ENCODE measurements around the gene AGAP5. TPM values are rescaled to one million over a fixed set of nuclear protein-coding genes. Genes with fewer than 3 reads are reported as not detected.
A peak's percentile ranks its signal among the peaks of the same experiment; 100 is the strongest.

Gene AGAP5
- total and polyA plus RNA-seq, 9 of the 15 experiments (the other 6 are each of a cell fraction or from before 2014, with no cell fraction given) = 0.32 to 7.5 (median 5.3) TPM

DNA sequence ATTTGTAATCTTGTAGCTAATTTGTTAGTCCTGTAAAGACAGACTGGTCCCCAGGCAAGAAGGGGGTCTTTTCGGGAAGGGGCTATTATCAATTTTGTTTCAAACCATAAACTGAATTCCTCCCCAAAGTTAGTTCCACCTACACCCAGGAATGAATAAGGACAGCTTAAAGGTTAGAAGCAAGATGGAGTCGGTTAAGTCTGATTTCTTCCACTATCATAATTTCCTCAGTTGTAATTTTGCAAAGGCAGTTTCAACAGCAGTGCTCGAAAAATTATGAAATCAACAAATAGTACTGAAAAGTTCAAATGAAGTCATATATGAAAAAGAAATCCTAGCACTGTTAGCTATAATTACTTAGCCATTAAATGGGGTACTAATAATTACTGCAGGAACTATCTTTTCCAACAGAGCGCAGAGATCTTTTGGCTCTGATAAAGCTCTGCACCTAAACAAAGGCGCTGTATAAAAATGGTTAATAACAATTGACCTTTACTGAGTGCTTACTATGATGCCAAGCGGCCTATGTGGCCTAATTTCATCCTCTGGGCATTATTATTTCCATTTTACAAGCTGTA lies 45.5 kb upstream of the AGAP5 start (continued):
- TF ChIP-seq, protein P1, sequence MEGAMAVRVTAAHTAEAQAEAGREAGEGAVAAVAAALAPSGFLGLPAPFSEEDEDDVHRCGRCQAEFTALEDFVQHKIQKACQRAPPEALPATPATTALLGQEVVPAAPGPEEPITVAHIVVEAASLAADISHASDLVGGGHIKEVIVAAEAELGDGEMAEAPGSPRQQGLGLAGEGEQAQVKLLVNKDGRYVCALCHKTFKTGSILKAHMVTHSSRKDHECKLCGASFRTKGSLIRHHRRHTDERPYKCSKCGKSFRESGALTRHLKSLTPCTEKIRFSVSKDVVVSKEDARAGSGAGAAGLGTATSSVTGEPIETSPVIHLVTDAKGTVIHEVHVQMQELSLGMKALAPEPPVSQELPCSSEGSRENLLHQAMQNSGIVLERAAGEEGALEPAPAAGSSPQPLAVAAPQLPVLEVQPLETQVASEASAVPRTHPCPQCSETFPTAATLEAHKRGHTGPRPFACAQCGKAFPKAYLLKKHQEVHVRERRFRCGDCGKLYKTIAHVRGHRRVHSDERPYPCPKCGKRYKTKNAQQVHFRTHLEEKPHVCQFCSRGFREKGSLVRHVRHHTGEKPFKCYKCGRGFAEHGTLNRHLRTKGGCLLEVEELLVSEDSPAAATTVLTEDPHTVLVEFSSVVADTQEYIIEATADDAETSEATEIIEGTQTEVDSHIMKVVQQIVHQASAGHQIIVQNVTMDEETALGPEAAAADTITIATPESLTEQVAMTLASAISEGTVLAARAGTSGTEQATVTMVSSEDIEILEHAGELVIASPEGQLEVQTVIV (CRISPR knock-in tag; IDR thresholded peaks at IDR 0.05; ENCODE audit: borderline replicate concordance) = peak; percentile 89
- peak; percentile 99 for TF ChIP-seq KLF6 (CRISPR knock-in tag; IDR thresholded peaks at IDR 0.05; ENCODE audit: borderline replicate concordance)
- TF ChIP-seq ZNF134 (CRISPR knock-in tag; conservative IDR thresholded peaks at IDR 0.05) = peak; percentile 87
- TF ChIP-seq, protein P2, sequence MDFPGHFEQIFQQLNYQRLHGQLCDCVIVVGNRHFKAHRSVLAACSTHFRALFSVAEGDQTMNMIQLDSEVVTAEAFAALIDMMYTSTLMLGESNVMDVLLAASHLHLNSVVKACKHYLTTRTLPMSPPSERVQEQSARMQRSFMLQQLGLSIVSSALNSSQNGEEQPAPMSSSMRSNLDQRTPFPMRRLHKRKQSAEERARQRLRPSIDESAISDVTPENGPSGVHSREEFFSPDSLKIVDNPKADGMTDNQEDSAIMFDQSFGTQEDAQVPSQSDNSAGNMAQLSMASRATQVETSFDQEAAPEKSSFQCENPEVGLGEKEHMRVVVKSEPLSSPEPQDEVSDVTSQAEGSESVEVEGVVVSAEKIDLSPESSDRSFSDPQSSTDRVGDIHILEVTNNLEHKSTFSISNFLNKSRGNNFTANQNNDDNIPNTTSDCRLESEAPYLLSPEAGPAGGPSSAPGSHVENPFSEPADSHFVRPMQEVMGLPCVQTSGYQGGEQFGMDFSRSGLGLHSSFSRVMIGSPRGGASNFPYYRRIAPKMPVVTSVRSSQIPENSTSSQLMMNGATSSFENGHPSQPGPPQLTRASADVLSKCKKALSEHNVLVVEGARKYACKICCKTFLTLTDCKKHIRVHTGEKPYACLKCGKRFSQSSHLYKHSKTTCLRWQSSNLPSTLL (IDR thresholded peaks at IDR 0.05) = no peak
- TF ChIP-seq, protein P3, sequence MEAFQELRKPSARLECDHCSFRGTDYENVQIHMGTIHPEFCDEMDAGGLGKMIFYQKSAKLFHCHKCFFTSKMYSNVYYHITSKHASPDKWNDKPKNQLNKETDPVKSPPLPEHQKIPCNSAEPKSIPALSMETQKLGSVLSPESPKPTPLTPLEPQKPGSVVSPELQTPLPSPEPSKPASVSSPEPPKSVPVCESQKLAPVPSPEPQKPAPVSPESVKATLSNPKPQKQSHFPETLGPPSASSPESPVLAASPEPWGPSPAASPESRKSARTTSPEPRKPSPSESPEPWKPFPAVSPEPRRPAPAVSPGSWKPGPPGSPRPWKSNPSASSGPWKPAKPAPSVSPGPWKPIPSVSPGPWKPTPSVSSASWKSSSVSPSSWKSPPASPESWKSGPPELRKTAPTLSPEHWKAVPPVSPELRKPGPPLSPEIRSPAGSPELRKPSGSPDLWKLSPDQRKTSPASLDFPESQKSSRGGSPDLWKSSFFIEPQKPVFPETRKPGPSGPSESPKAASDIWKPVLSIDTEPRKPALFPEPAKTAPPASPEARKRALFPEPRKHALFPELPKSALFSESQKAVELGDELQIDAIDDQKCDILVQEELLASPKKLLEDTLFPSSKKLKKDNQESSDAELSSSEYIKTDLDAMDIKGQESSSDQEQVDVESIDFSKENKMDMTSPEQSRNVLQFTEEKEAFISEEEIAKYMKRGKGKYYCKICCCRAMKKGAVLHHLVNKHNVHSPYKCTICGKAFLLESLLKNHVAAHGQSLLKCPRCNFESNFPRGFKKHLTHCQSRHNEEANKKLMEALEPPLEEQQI (IDR thresholded peaks at IDR 0.05) = no peak
- TF ChIP-seq ZBTB1 (CRISPR knock-in tag; IDR thresholded peaks at IDR 0.05; ENCODE audit: borderline replicate concordance, low read depth) = no peak
- no peak for TF ChIP-seq ZNF263 (CRISPR knock-in tag; IDR thresholded peaks at IDR 0.05; ENCODE audit: borderline replicate concordance)
- no peak for TF ChIP-seq GABPB1 (CRISPR knock-in tag; IDR thresholded peaks at IDR 0.05)
- TF ChIP-seq ZNF41 (CRISPR knock-in tag; conservative IDR thresholded peaks at IDR 0.05) = peak; percentile 97
- TF ChIP-seq RFX1 (IDR thresholded peaks at IDR 0.05) = peak; percentile 12; the same call in 1 of the 2 replicates
- TF ChIP-seq ZNF589 (CRISPR knock-in tag; IDR thresholded peaks at IDR 0.05; ENCODE audit: low read depth) = peak; percentile 99
- peak in 1 of 2 experiments; percentile 69; a peak in 2 of 4 replicates for TF ChIP-seq FOXA3 (CRISPR knock-in tag; conservative IDR thresholded peaks at IDR 0.05 in 1 of 2, IDR thresholded peaks at IDR 0.05 in 1 of 2)
- TF ChIP-seq RB1 (IDR thresholded peaks at IDR 0.05; ENCODE audit: low read depth) = no peak
- TF ChIP-seq DACH1 (IDR thresholded peaks at IDR 0.05; ENCODE audit: partially characterized antibody) = no peak
- TF ChIP-seq DNMT1 (IDR thresholded peaks at IDR 0.05) = no peak
- no peak for TF ChIP-seq SRSF9 (IDR thresholded peaks at IDR 0.05; ENCODE audit: borderline replicate concordance, low read depth, low read length)
- TF ChIP-seq, protein P4, sequence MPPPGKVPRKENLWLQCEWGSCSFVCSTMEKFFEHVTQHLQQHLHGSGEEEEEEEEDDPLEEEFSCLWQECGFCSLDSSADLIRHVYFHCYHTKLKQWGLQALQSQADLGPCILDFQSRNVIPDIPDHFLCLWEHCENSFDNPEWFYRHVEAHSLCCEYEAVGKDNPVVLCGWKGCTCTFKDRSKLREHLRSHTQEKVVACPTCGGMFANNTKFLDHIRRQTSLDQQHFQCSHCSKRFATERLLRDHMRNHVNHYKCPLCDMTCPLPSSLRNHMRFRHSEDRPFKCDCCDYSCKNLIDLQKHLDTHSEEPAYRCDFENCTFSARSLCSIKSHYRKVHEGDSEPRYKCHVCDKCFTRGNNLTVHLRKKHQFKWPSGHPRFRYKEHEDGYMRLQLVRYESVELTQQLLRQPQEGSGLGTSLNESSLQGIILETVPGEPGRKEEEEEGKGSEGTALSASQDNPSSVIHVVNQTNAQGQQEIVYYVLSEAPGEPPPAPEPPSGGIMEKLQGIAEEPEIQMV (tag; conservative IDR thresholded peaks at IDR 0.05; ENCODE audit: low read depth) = peak; percentile 95
- no peak for TF ChIP-seq CHD2 (IDR thresholded peaks at IDR 0.05; ENCODE audit: low read depth, low read length)
- TF ChIP-seq ZNF140 (CRISPR knock-in tag; IDR thresholded peaks at IDR 0.05) = peak; percentile 96
- TF ChIP-seq BRD4 (IDR thresholded peaks at IDR 0.05) = no peak
